CD14-positive monocyte (primary cell): ENCODE measurements around the gene ATXN1. TPM values are rescaled to one million over a fixed set of nuclear protein-coding genes. Genes with fewer than 3 reads are reported as not detected.

Source experiments
- DNase-seq, 3 donors: peaks; one replicate each; pipeline ENCODE4 v3.0.0-alpha.2; 2011 to 2022
- H2AFZ ChIP-seq: 2 replicates; pipeline ENCODE4 v1.6.0; 2012; ENCODE audit warnings: mild to moderate bottlenecking, low read depth, low read length, inconsistent platforms; ENCODE audit not compliant: insufficient read depth, poor library complexity, severe bottlenecking
- H3K27ac ChIP-seq, 2 donors: 1 replicate in 1 of 2; 2 replicates in 1 of 2; pipeline ENCODE4 v1.5.1; 2012 to 2013; ENCODE audit warnings: low read length in 2 of 2, control low read depth in 1 of 2, inconsistent platforms in 1 of 2, low read depth in 1 of 2, mild to moderate bottlenecking in 1 of 2
- H3K27me3 ChIP-seq, 2 donors: one replicate each; pipeline versions ENCODE4 v1.6.0 to v1.6.1; 2011 to 2013; ENCODE audit warnings: low read length in 2 of 2; ENCODE audit not compliant: control insufficient read depth in 2 of 2, insufficient read depth in 2 of 2
- H3K36me3 ChIP-seq, 2 donors: replicated peaks in 1 of 2; 1 replicate in 1 of 2; 2 replicates in 1 of 2; pipeline versions ENCODE4 v1.5.1 to v1.6.1; 2012 to 2013; ENCODE audit warnings: low read length in 2 of 2, control low read depth in 1 of 2, inconsistent platforms in 1 of 2, mild to moderate bottlenecking in 1 of 2; ENCODE audit not compliant: insufficient read depth in 2 of 2, control insufficient read depth in 1 of 2
- H3K4me1 ChIP-seq, 2 donors: 1 replicate in 1 of 2; 2 replicates in 1 of 2; pipeline versions ENCODE4 v1.5.1 to v1.6.1; 2012 to 2013; ENCODE audit warnings: low read length in 2 of 2, control low read depth in 1 of 2, inconsistent platforms in 1 of 2, mild to moderate bottlenecking in 1 of 2, moderate library complexity in 1 of 2; ENCODE audit not compliant: insufficient read depth in 2 of 2, control insufficient read depth in 1 of 2
- H3K4me2 ChIP-seq: replicated peaks from 2 replicates; pipeline ENCODE3; 2012; ENCODE audit warnings: low read length, moderate library complexity, mild to moderate bottlenecking; ENCODE audit not compliant: poor library complexity, severe bottlenecking; ENCODE audit errors: extremely low read depth
- H3K4me3 ChIP-seq, 3 experiments: fragments of 200-600 bp in 1 of 3; sonication (generic) in 1 of 3; replicated peaks in 1 of 3; 1 replicate in 2 of 3; 2 replicates in 1 of 3; pipeline ENCODE4 v1.5.1; 2011 to 2013; ENCODE audit warnings: low read length in 3 of 3, mild to moderate bottlenecking in 3 of 3, control low read depth in 2 of 3, low read depth in 2 of 3, inconsistent platforms in 1 of 3, moderate library complexity in 1 of 3
- H3K79me2 ChIP-seq: 2 replicates; pipeline ENCODE4 v1.6.0; 2012; ENCODE audit warnings: mild to moderate bottlenecking, control low read depth, inconsistent platforms, low read length, moderate library complexity; ENCODE audit not compliant: insufficient read depth
- H3K9ac ChIP-seq: 2 replicates; pipeline ENCODE4 v1.6.0; 2017; ENCODE audit warnings: low read length, mild to moderate bottlenecking; ENCODE audit not compliant: insufficient read depth, poor library complexity, severe bottlenecking
- H3K9me3 ChIP-seq, 2 donors: replicated peaks in 1 of 2; 1 replicate in 1 of 2; 2 replicates in 1 of 2; pipeline versions ENCODE4 v1.5.1 to v1.6.1; 2012 to 2013; ENCODE audit warnings: low read length in 2 of 2, control low read depth in 1 of 2; ENCODE audit not compliant: control insufficient read depth in 1 of 2, insufficient read depth in 1 of 2
- H4K20me1 ChIP-seq: 2 replicates; pipeline ENCODE4 v1.6.0; 2012; ENCODE audit warnings: mild to moderate bottlenecking, low read length, control low read depth, moderate library complexity; ENCODE audit not compliant: insufficient read depth
- H3K27ac Mint-ChIP-seq, 7 donors: one replicate each; pipeline ENCODE4 v1.8.0; 2020; ENCODE audit warnings: mild to moderate bottlenecking in 7 of 7, mixed read lengths in 7 of 7, moderate library complexity in 6 of 7, inconsistent platforms in 2 of 7
- H3K27me3 Mint-ChIP-seq, 3 donors: one replicate each; pipeline ENCODE4 v1.8.0; 2021 to 2022; ENCODE audit warnings: low read depth in 3 of 3, mild to moderate bottlenecking in 3 of 3, mixed read lengths in 3 of 3, moderate library complexity in 3 of 3, inconsistent platforms in 1 of 3
- H3K36me3 Mint-ChIP-seq, 2 donors: one replicate each; pipeline ENCODE4 v1.8.0; 2020; ENCODE audit warnings: mixed read lengths in 2 of 2, inconsistent platforms in 1 of 2, mild to moderate bottlenecking in 1 of 2
- H3K4me1 Mint-ChIP-seq: one replicate; pipeline ENCODE4 v1.8.0; 2020; ENCODE audit warnings: mild to moderate bottlenecking, mixed read lengths
- H3K4me3 Mint-ChIP-seq, 2 donors: one replicate each; pipeline ENCODE4 v1.8.0; 2020; ENCODE audit warnings: mild to moderate bottlenecking in 2 of 2, mixed read lengths in 2 of 2, moderate library complexity in 1 of 2
- H3K9me3 Mint-ChIP-seq, 7 donors: one replicate each; pipeline ENCODE4 v1.8.0; 2020 to 2022; ENCODE audit warnings: mixed read lengths in 7 of 7, mild to moderate bottlenecking in 6 of 7, moderate library complexity in 6 of 7, inconsistent platforms in 2 of 7
- WGBS: methylation state at CpG from one replicate; pipeline ENCODE4 v1.1.5; 2013; ENCODE audit warnings: missing lambda C conversion rate; ENCODE audit not compliant: insufficient coverage; 5-methylcytosine and 5-hydroxymethylcytosine counted together
- intact Hi-C, 2 donors: fragments of 100-400 bp; cut with micrococcal nuclease; formaldehyde crosslinking; loops; one replicate each; pipeline versions ENCODE4 v1.15.0 to v1.15.1; 2023
- polyA plus RNA-seq, 3 donors: library from polyadenylated mRNA; depleted of rRNA in 1 of 3; unstranded in 2 of 3; stranded (reverse) in 1 of 3; fragments of 300-500 nt in 2 of 3; fragments of >200 nt in 1 of 3; fragmentation: Illumina TruSeq in 2 of 3; gene quantifications; 1 replicate in 2 of 3; 2 replicates in 1 of 3; pipeline ENCODE4 v1.2.3, GENCODE V29; 2012 to 2021
- TF ChIP-seq, protein P1 (sequence below): fragments of 200-600 bp; IDR thresholded peaks from one replicate; pipeline ENCODE4 v1.8.0; 2022; ENCODE audit warnings: antibody characterized with exemption, mild to moderate bottlenecking

The ATXN1 gene
- polyA plus RNA-seq, 3 donors, result 8.8 to 19.1 (median 10.9) TPM

DNA sequence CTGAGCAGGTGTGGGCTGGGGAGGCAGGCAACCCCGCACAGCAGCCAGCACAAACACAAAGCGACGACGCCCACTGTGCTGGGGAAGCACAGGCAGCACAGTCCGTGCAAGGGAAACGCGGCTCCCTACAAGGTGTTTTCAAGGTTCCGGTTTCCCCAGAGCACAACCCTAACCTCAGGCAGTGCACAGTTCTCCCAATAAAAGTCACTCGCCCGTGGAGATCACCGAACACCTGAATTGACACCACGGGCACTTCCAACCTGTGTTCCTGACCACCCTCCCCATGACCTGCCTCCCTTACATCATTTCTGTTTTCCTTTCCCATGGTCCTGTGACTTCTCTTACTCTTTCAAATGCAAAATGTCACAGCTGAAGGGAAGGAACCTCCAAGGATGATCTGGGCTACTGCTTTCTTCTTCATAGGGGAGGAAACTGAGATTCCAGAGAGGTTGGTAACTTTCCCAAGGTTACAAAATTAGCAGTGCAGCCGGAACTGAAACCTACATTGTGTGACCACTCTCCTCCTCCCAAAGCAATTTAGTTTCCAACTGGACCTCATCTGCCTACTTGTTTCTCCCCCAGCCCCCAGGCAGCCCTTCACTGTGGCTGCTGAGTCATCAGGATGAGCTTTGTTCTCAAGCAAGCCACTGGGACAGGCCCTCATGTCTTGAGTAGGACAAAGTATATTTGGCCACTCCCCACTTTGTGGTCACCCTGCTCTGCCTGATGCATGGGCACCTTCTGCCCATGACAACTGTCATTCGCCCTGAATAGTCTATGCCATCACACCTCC, 125.3 kb downstream of the ATXN1 start:
- peak overlapping the region in 5 of 7 donors; percentile 7 to 89 (median 37) for H3K27ac Mint-ChIP-seq
- intact Hi-C loops, result no loop called here
- H3K9ac ChIP-seq, result no peak overlapping the region
- 72% methylated on average over 8 of the region's 14 CpGs for WGBS
- no peak overlapping the region for H2AFZ ChIP-seq
- no peak overlapping the region for H3K4me2 ChIP-seq
- H3K36me3 Mint-ChIP-seq, result peaks cover 37 to 41% of the 10 kb centered on the region in 2 donors
- peak; percentile 6 to 65 (median 21) for DNase-seq
- H3K4me1 ChIP-seq, result peaks cover 7 to 13% of the 10 kb centered on the region in 2 donors
- H3K9me3 ChIP-seq, result peaks cover 0 to 2% of the 10 kb centered on the region in 2 donors
- peaks cover 0 to 5% (median 0%) of the 10 kb centered on the region in 3 donors for H3K27me3 Mint-ChIP-seq
- H3K4me1 Mint-ChIP-seq, result peaks cover 28% of the 10 kb centered on the region
- peaks cover 35% of the 10 kb centered on the region for H4K20me1 ChIP-seq
- H3K9me3 Mint-ChIP-seq, result peaks cover 0 to 9% (median 7%) of the 10 kb centered on the region in 7 donors
- H3K79me2 ChIP-seq, result peaks cover 3% of the 10 kb centered on the region
- H3K36me3 ChIP-seq, result peaks cover 0 to 40% of the 10 kb centered on the region in 2 donors
- no peaks in the 10 kb centered on the region for H3K27me3 ChIP-seq
- peak overlapping the region; percentile 3 to 21 for H3K27ac ChIP-seq
- TF ChIP-seq, protein P1, sequence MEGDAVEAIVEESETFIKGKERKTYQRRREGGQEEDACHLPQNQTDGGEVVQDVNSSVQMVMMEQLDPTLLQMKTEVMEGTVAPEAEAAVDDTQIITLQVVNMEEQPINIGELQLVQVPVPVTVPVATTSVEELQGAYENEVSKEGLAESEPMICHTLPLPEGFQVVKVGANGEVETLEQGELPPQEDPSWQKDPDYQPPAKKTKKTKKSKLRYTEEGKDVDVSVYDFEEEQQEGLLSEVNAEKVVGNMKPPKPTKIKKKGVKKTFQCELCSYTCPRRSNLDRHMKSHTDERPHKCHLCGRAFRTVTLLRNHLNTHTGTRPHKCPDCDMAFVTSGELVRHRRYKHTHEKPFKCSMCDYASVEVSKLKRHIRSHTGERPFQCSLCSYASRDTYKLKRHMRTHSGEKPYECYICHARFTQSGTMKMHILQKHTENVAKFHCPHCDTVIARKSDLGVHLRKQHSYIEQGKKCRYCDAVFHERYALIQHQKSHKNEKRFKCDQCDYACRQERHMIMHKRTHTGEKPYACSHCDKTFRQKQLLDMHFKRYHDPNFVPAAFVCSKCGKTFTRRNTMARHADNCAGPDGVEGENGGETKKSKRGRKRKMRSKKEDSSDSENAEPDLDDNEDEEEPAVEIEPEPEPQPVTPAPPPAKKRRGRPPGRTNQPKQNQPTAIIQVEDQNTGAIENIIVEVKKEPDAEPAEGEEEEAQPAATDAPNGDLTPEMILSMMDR, result no peak
- no peak overlapping the region for H3K4me3 Mint-ChIP-seq
- H3K4me3 ChIP-seq, result no peak overlapping the region

DNA sequence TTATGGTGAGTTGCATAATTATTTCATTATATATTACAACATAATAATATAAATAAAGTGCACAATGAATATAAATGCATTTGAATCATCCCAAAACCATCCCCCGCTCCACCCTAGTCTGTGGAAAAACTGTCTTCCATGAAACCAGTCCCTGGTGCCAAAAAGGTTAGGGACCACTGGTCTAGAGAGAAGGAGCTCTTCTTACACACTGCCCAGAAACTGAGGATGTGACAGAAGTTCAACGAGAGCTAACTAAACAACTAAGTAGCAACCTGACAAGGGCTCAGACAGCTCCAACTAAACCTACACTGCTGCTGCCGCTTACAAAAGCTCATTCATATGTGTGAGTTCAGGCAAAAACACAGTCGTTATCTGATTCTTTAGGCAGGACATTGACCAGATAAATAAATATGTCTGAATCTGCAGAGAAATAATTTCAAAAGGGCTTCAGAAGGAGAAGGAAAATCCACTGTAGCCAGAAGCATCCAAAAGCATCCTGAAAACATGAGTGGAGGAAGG, 125.9 kb downstream of the ATXN1 start:
- H3K9ac ChIP-seq, result no peak overlapping the region
- H4K20me1 ChIP-seq, result peaks cover 37% of the 10 kb centered on the region
- peaks cover 0 to 2% of the 10 kb centered on the region in 2 donors for H3K9me3 ChIP-seq
- Mint-ChIP-seq H3K36me3 (peaks cover 38 to 39% of the 10 kb centered on the region in 2 donors), H3K4me3 (no peak overlapping the region), H3K4me1 (peaks cover 28% of the 10 kb centered on the region), H3K27me3 (peaks cover 0 to 3% (median 0%) of the 10 kb centered on the region in 3 donors), H3K27ac (peak overlapping the region in 1 of 7 donors; percentile 15), H3K9me3 (peaks cover 0 to 9% (median 7%) of the 10 kb centered on the region in 7 donors)
- H3K4me2 ChIP-seq, result no peak overlapping the region
- TF ChIP-seq, protein P1, result no peak
- no CpG with 5 or more reads among the region's 4 CpGs for WGBS
- H3K36me3 ChIP-seq, result peaks cover 0 to 39% of the 10 kb centered on the region in 2 donors
- no peak overlapping the region for H3K4me3 ChIP-seq
- peak overlapping the region in 1 of 2 donors; percentile 21 for H3K27ac ChIP-seq
- DNase-seq, result no peak
- no peak overlapping the region for H2AFZ ChIP-seq
- H3K79me2 ChIP-seq, result peaks cover 3% of the 10 kb centered on the region
- intact Hi-C loops, result no loop called here
- H3K4me1 ChIP-seq, result peaks cover 7 to 13% of the 10 kb centered on the region in 2 donors
- no peaks in the 10 kb centered on the region for H3K27me3 ChIP-seq
